ENCODE data around the gene CYP2J2. TPM values are rescaled to one million over a fixed set of nuclear protein-coding genes. Genes with fewer than 3 reads are reported as not detected.
A peak's percentile ranks its signal among the peaks of the same experiment; 100 is the strongest.
"Not testable (repeated sequence)": the region's sequence is repeated elsewhere in the genome, so short reads cannot be mapped to it uniquely, and the experiment has no call there.

The CYP2J2 gene, protein sequence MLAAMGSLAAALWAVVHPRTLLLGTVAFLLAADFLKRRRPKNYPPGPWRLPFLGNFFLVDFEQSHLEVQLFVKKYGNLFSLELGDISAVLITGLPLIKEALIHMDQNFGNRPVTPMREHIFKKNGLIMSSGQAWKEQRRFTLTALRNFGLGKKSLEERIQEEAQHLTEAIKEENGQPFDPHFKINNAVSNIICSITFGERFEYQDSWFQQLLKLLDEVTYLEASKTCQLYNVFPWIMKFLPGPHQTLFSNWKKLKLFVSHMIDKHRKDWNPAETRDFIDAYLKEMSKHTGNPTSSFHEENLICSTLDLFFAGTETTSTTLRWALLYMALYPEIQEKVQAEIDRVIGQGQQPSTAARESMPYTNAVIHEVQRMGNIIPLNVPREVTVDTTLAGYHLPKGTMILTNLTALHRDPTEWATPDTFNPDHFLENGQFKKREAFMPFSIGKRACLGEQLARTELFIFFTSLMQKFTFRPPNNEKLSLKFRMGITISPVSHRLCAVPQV
- 0.40 TPM for polyA plus RNA-seq (2013, experiment 1 of 2)
- 1.0 TPM for polyA plus RNA-seq (2013, experiment 2 of 2)

DNA sequence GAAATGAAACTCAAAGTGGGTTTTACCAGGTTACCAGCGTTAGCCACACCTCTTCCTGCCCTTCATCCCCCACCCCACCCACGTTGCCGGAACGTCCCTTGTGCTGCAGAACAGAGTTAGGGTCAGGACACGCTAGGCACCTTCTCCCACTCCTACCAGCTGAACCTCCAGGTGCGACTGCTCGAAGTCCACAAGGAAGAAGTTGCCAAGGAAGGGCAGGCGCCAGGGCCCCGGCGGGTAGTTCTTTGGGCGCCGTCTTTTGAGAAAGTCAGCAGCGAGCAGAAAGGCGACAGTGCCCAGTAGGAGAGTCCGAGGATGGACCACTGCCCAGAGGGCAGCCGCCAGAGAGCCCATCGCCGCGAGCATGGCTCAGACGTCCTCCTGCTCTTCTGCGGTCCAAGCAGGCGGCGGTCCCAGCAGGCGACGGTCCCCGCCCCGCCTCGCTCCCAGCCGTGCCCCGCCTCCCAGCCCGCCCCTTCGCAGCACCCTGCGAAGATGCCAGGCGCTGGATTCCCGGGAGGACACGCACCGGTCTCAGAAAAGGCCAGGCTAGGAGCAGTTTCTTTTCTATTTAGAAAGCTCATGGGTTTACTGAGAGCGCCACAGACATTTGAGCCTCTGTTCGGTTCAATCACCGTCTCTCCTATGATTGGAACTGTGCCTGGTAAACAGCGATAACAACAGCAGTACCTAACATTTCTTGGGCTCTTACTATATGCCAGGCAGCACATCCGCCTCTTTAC lies at the start of gene CYP2J2:
Gene CYP2J2, minus strand, starts transcription at position 393 of the 743 bp plus-strand sequence. Its CDS starts 27 bp downstream, at position 366.
- H3K4me1 ChIP-seq (ENCODE audit: insufficient read depth, low read length) = no peaks in the 10 kb centered on the region
- WGBS = 4% methylated on average over 41 of the region's 42 CpGs
- peaks cover 54% of the 10 kb centered on the region for H3K27me3 ChIP-seq (ENCODE audit: insufficient read depth, low read length)
- no peaks in the 10 kb centered on the region for H3K36me3 ChIP-seq (ENCODE audit: insufficient read depth, low read length)
- H3K27ac ChIP-seq (ENCODE audit: low read depth, low read length) = no peak within 1 kb of the TSS
- peak within 1 kb of the TSS; percentile 42; the same call in 1 of the 2 replicates for H3K9ac ChIP-seq (ENCODE audit: low read depth, low read length)
- H3K4me3 ChIP-seq (ENCODE audit: low read length) = peak within 1 kb of the TSS; percentile 64
- no peaks in the 10 kb centered on the region for H3K9me3 ChIP-seq (ENCODE audit: insufficient read depth, low read depth, low read length)

DNA sequence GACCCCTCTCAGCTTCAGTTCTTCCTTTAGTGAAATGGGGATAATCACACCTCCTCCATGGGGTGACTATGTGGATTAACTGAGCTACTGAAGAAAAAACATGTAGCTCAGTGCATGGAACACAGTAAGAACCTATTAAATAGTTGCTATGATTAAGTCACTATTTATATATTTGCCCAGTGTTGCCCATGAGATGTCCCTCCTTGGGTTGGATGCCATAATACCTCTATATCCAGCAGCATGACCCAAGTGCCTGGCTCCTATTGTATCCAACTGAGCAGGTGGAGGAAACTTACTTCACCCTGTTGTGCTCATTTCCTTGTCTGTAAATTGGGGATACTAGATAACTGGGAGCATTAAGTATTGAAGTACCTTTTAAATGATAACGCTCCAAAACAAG lies 47.1 kb upstream of the CYP2J2 start:
- Histone ChIP-seq H3K27ac (ENCODE audit: low read depth, low read length) (no peak overlapping the region), H3K9ac (ENCODE audit: low read depth, low read length) (no peak overlapping the region), H3K4me3 (ENCODE audit: low read length) (no peak overlapping the region), H3K36me3 (ENCODE audit: insufficient read depth, low read length) (no peaks in the 10 kb centered on the region), H3K9me3 (ENCODE audit: insufficient read depth, low read depth, low read length) (no peaks in the 10 kb centered on the region), H3K4me1 (ENCODE audit: insufficient read depth, low read length) (no peaks in the 10 kb centered on the region), H3K27me3 (ENCODE audit: insufficient read depth, low read length) (peaks cover 13% of the 10 kb centered on the region)
- WGBS = 100% methylated on average over 1 of the region's 1 CpG

DNA sequence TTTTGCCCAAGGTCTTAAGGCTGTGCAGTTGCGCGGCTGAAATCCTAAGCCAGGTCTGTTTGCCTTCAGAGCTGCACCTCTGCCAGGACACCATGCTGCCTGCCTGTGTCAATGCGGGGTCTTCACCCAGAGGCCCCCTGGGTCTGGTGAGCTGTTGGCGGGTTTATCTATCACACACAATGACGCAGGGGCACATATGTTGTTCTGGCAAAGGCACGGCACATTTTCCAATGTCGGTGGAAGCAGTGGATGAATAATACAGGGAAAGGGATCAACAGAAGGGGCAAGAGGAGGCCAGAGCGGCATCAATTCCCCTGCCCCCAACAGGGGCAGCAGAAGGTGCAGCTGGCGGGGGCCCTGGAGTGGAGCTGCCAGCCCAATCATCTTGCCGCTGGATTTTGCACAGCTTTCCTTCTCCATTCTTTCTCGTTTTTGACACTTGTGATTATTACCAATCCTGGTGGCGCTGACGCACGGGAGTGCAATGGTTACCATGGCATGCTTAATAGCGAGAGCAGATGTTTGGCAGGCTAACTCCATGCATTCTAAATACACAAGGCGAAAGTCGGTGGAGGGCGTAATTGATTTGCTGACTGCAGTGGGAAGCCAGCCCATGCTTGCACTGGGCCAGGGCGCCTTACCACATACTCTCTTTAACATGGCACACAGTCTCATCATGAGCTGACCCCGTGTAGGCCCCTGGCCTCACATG lies 45.8 kb upstream of the CYP2J2 start:
- no peaks in the 10 kb centered on the region for H3K4me1 ChIP-seq (ENCODE audit: insufficient read depth, low read length)
- H3K9ac ChIP-seq (ENCODE audit: low read depth, low read length) = no peak overlapping the region
- H3K9me3 ChIP-seq (ENCODE audit: insufficient read depth, low read depth, low read length) = no peaks in the 10 kb centered on the region
- H3K27me3 ChIP-seq (ENCODE audit: insufficient read depth, low read length) = peaks cover 13% of the 10 kb centered on the region
- no peak overlapping the region for H3K27ac ChIP-seq (ENCODE audit: low read depth, low read length)
- H3K36me3 ChIP-seq (ENCODE audit: insufficient read depth, low read length) = no peaks in the 10 kb centered on the region
- H3K4me3 ChIP-seq (ENCODE audit: low read length) = no peak overlapping the region
- WGBS = 95% methylated on average over 20 of the region's 20 CpGs

DNA sequence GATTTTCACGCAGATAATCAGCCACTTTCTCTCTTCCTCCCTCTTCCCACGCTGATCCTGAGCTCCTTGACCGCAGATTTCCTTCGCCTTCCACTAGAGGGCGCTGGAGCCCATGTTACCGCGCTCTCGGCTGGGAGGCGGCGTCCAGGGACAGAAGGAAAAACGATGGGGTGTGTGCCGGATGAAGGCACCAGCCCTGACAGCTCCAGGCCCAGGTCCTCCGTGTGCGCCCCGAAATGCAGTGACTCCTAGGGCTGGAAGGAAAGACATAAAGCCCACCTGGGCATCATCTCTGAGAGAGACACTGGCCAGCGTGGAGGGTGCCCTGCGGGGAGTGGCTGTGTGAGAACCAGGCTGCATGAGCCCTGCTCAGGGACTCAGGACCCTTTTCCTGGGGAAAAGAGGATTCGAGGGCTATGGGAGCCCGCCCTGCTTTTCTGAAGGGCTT lies 44.9 kb upstream of the CYP2J2 start:
- no peak overlapping the region for H3K9ac ChIP-seq (ENCODE audit: low read depth, low read length)
- 15% methylated on average over 19 of the region's 19 CpGs for WGBS
- peaks cover 13% of the 10 kb centered on the region for H3K27me3 ChIP-seq (ENCODE audit: insufficient read depth, low read length)
- no peaks in the 10 kb centered on the region for H3K4me1 ChIP-seq (ENCODE audit: insufficient read depth, low read length)
- no peaks in the 10 kb centered on the region for H3K9me3 ChIP-seq (ENCODE audit: insufficient read depth, low read depth, low read length)
- peak overlapping the region; percentile 32 for H3K4me3 ChIP-seq (ENCODE audit: low read length)
- no peak overlapping the region for H3K27ac ChIP-seq (ENCODE audit: low read depth, low read length)
- H3K36me3 ChIP-seq (ENCODE audit: insufficient read depth, low read length) = no peaks in the 10 kb centered on the region

DNA sequence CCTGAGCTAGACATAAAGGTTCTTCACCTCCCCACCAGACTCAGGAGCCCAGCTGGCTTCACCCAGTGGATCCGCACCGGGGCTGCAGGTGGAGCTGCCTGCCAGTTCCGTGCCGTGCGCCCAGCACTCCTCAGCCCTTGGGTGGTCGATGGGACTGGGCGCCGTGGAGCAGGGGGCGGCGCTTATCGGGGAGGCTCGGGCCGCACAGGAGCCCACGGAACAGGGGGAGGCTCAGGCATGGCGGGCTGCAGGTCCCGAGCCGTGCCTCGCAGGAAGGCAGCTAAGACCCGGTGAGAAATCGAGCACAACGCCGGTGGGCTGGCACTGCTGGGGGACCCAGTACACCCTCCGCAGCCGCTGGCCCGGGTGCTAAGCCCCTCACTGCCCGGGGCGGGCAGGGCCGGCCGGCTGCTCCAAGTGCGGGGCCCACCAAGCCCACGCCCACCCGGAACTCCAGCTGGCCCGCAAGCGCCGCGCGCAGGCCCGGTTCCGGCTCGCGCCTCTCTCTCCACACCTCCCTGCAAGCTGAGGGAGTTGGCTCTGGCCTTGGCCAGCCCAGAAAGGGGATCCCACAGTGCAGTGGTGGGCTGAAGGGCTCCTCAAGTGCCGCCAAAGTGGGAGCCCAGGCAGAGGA lies 43.1 kb upstream of the CYP2J2 start:
- H3K9ac ChIP-seq (ENCODE audit: low read depth, low read length); H3K9me3 ChIP-seq (ENCODE audit: insufficient read depth, low read depth, low read length); H3K4me3 ChIP-seq (ENCODE audit: low read length); H3K27me3 ChIP-seq (ENCODE audit: insufficient read depth, low read length); H3K36me3 ChIP-seq (ENCODE audit: insufficient read depth, low read length); H3K4me1 ChIP-seq (ENCODE audit: insufficient read depth, low read length); H3K27ac ChIP-seq (ENCODE audit: low read depth, low read length): not testable (repeated sequence)
- 97% methylated on average over 42 of the region's 42 CpGs for WGBS

DNA sequence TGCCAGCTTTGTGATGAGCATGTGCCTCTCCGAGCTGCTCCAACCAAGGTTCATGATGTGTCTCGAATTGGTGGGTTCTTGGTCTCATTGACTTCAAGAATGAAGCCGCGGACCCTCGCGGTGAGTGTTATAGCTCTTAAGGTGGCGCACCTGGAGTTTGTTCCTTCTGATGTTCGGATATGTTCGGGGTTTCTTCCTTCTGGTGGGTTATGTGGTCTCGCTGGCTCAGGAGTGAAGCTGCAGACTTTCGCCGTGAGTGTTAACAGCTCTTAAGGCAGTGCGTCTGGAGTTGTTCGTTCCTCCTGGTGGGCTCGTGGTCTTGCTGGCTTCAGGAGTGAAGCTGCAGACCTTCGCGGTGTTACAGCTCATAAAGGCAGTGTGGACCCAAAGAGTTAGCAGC lies 42.2 kb upstream of the CYP2J2 start:
- H3K36me3 ChIP-seq (ENCODE audit: insufficient read depth, low read length); H3K9ac ChIP-seq (ENCODE audit: low read depth, low read length); H3K4me1 ChIP-seq (ENCODE audit: insufficient read depth, low read length); H3K27ac ChIP-seq (ENCODE audit: low read depth, low read length); H3K4me3 ChIP-seq (ENCODE audit: low read length); H3K27me3 ChIP-seq (ENCODE audit: insufficient read depth, low read length); H3K9me3 ChIP-seq (ENCODE audit: insufficient read depth, low read depth, low read length): not testable (repeated sequence)
- 97% methylated on average over 17 of the region's 17 CpGs for WGBS

DNA sequence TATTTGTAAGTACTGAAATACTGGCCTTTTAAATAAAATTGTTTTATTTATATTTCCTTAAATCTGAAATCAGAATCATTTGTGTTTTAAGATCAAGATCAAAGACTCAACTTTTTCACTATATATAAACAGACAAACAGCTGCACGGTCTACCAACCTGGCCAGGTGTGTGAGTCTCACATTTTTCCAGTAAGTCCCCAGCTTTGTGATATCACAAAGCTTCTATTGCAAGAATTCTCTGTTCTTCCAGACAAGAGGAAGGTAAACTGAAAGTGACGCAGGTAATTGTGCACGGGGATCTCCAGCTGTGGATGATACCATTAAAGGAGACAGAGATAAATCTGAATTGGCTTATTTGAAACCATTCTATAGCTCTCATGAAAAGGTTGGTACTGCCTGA lies 41.2 kb upstream of the CYP2J2 start:
- Histone ChIP-seq H3K9me3 (ENCODE audit: insufficient read depth, low read depth, low read length) (no peaks in the 10 kb centered on the region), H3K27me3 (ENCODE audit: insufficient read depth, low read length) (no peaks in the 10 kb centered on the region), H3K4me1 (ENCODE audit: insufficient read depth, low read length) (no peaks in the 10 kb centered on the region), H3K9ac (ENCODE audit: low read depth, low read length) (no peak overlapping the region), H3K36me3 (ENCODE audit: insufficient read depth, low read length) (no peaks in the 10 kb centered on the region), H3K27ac (ENCODE audit: low read depth, low read length) (no peak overlapping the region), H3K4me3 (ENCODE audit: low read length) (no peak overlapping the region)
- WGBS = 91% methylated on average over 3 of the region's 3 CpGs

DNA sequence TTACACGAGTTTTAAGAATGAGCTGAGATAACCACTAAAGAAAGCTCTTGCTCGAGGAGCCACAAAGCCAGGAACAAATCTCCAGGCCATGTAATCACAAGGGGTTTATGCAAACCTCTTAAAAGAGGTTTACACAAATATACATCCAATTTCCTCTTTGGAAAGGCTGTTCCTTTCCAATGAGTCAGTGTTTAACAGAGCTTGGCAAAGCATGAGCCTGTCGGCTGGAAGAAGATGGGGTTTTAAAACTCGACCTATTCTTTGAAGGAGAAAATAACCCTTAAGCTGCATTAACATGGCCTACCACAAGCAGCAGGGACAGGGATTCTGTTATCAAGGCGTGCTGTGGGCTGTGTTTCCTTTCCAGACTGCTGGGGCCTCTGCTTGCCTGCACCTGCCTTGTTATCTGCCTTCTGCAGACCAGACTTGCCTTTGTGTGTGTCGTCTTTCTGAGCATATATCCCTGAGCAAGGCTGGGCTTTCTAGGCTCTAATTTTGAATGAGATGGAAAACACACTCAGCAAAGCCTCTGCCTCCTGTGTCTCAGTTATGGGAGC lies 40.6 kb upstream of the CYP2J2 start:
- no peak overlapping the region for H3K9ac ChIP-seq (ENCODE audit: low read depth, low read length)
- no peaks in the 10 kb centered on the region for H3K27me3 ChIP-seq (ENCODE audit: insufficient read depth, low read length)
- 75% methylated on average over 6 of the region's 6 CpGs for WGBS
- H3K4me3 ChIP-seq (ENCODE audit: low read length) = no peak overlapping the region
- no peaks in the 10 kb centered on the region for H3K9me3 ChIP-seq (ENCODE audit: insufficient read depth, low read depth, low read length)
- no peak overlapping the region for H3K27ac ChIP-seq (ENCODE audit: low read depth, low read length)
- H3K36me3 ChIP-seq (ENCODE audit: insufficient read depth, low read length) = no peaks in the 10 kb centered on the region
- H3K4me1 ChIP-seq (ENCODE audit: insufficient read depth, low read length) = no peaks in the 10 kb centered on the region

DNA sequence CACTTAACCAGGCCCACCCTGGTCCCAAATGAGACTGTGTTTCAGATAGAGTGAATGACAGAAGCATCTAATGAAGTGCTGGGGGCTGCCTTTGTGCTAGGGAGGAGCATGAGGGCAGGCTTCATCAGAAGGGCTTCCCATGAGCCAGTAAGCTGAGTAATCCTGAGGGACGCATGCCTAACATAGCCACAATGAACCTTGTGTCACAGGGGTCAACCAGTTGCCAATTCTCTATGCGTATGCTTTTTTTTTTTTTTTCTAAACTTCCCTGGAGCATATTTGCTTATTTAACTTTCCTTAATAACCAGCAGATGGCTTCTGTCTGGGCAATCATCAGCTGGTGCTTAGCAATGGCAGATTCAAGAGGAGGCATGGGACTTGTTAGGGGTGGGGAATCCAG lies 25.5 kb upstream of the CYP2J2 start:
- 89% methylated on average over 2 of the region's 2 CpGs for WGBS
- H3K36me3 ChIP-seq (ENCODE audit: insufficient read depth, low read length) = no peaks in the 10 kb centered on the region
- no peaks in the 10 kb centered on the region for H3K9me3 ChIP-seq (ENCODE audit: insufficient read depth, low read depth, low read length)
- H3K27ac ChIP-seq (ENCODE audit: low read depth, low read length) = no peak overlapping the region
- H3K4me3 ChIP-seq (ENCODE audit: low read length) = no peak overlapping the region
- H3K27me3 ChIP-seq (ENCODE audit: insufficient read depth, low read length) = no peaks in the 10 kb centered on the region
- no peak overlapping the region for H3K9ac ChIP-seq (ENCODE audit: low read depth, low read length)
- no peaks in the 10 kb centered on the region for H3K4me1 ChIP-seq (ENCODE audit: insufficient read depth, low read length)

DNA sequence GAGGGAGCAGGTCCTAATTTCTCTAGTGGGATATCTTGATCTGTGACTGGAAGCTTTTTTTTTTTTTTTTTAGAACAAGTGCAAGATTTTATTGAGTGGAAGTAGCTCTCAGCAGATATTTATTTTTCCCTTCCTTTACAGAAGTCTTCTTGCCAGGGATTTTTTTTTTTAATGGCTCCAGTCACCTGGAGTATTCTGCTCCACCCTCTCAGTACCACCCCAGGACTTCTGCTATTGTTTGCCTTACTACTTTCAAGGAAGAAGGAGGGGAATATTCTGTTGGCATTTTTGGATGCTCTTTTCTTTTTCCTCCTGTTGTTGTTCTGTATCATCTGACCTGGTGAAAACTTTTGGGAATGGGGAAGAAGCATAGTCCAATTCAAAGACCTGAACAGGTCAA lies 23.1 kb upstream of the CYP2J2 start:
- Histone ChIP-seq H3K4me1 (ENCODE audit: insufficient read depth, low read length) (no peaks in the 10 kb centered on the region), H3K27ac (ENCODE audit: low read depth, low read length) (no peak overlapping the region), H3K4me3 (ENCODE audit: low read length) (no peak overlapping the region), H3K9ac (ENCODE audit: low read depth, low read length) (no peak overlapping the region), H3K36me3 (ENCODE audit: insufficient read depth, low read length) (no peaks in the 10 kb centered on the region), H3K27me3 (ENCODE audit: insufficient read depth, low read length) (no peaks in the 10 kb centered on the region), H3K9me3 (ENCODE audit: insufficient read depth, low read depth, low read length) (no peaks in the 10 kb centered on the region)
